HG03025 (cell line): ENCODE measurements around the gene MUCL3.
A peak's percentile ranks its signal among the peaks of the same experiment; 100 is the strongest.
"Not testable (repeated sequence)": the region's sequence is repeated elsewhere in the genome, so short reads cannot be mapped to it uniquely, and the experiment has no call there.

Source experiments
- ATAC-seq: cut with Tn5 transposase; IDR thresholded peaks from one replicate; pipeline ENCODE4 v1.9.1; 2021; ENCODE audit warnings: mild to moderate bottlenecking, moderate library complexity; ENCODE audit not compliant: unreplicated experiment, low FRiP score

The MUCL3 gene

GRCh38 chr6:30908700-30909099, 32.1 kb upstream of the MUCL3 start:
- no peak for ATAC-seq

- not testable (repeated sequence) for ATAC-seq
Measured at GRCh38 chr6:30910473-30910872, 30.3 kb upstream of the MUCL3 start.

DNA sequence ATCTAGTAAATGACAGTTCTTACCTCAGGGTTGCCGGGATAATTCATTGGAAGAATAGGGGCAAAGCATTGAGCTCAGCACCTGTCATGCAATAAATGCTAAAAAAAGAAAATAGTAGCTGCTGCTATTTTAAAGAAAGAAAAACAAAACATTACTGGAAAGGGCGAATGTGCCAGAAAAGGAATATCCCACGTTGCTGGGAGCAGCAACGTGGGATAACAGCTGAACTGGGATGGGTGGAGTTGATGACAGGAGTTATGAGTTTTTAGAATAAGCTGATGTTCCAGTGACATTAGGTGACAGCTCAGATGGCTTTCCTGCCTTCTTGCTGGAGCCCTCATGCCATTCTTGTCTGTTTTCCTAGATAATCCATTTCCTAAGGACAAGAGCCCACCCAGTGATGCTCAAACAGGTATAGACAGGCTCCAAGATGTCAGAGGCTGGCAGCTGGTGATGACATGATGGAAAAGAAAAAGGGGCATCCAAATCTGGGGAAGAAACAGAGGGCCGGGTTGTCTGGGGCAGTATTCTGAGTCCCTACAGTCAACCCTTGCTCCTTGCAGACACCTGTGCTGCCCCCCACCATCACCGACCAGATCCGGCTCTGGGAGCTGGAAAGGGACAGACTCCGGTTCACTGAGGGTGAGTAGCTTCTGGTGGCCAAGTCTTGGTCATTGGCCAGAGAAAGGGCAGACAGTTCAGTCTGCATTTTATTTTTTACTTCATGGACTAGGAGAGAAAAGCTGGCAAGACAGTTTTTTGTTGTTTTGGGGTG, 27.8 kb upstream of the MUCL3 start:
- ATAC-seq, result no peak

DNA sequence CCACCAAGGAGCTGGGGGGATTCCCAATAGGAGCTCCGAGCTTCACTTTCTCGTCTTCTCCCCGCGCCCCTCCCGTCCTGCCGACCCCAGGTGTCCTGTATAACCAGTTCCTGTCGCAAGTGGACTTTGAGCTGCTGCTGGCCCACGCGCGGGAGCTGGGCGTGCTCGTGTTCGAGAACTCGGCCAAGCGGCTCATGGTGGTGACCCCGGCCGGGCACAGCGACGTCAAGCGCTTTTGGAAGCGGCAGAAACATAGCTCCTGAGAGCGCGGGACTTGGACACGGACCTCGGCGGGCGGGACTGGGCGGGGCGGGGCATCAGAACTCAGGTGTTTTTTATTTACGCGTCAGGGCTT, 27.1 kb upstream of the MUCL3 start:
- no peak for ATAC-seq

GRCh38 chr6:30914076-30914853, 26.5 kb upstream of the MUCL3 start, which contains the start of gene VARS2:
TSS of gene VARS2 (plus strand) at chr6:30914238. CDS start at chr6:30914837, 599 bp downstream.
- ATAC-seq, result peak; percentile 75

DNA sequence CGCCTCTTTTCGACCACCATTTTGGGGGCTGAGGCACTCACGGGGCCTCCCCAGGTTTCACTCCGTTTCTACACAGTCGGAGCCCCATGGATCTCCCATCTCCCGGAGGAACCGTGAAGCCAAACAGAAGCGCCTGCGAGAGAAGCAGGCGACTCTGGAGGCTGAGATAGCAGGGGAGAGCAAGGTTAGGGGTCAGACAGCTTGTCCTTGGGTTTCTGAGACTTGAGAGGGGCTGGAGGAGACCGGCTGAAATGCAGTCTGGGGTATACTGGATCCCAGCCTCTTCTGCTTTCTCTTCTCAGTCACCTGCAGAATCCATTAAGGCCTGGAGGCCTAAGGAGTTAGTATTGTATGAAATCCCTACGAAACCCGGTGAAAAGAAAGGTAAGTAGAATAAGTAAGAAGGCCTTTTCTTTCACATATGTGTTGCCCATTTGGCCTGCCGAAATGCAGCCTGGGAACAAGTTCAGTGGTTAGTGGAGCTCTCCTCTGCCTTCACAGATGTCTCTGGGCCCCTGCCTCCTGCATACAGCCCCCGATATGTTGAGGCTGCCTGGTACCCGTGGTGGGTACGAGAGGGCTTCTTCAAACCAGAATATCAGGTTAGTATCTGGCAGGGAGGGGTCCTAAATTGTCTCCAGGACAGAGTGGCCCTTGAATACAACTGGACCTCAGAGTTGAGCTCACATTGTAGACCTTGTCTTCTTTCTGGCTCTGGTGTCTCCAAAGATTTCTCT, 25.8 kb upstream of the MUCL3 start:
- ATAC-seq, result no peak

DNA sequence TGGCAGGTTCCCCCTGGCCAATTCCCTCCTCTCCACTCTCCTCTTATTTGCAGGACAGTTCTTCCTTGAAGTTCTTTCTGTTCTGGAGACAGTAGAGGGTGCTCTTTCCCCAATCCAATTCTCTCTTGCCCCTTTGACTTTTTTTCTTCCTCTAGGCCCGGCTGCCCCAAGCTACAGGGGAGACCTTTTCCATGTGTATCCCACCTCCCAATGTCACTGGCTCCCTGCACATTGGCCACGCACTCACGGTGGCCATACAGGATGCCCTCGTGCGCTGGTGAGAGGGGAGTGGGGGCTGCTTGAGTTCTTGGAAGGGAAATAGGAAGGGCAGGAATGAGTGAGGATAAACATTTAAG, 25.2 kb upstream of the MUCL3 start:
- ATAC-seq, result no peak

GRCh38 chr6:30917041-30917440, 23.7 kb upstream of the MUCL3 start:
- no peak for ATAC-seq

DNA sequence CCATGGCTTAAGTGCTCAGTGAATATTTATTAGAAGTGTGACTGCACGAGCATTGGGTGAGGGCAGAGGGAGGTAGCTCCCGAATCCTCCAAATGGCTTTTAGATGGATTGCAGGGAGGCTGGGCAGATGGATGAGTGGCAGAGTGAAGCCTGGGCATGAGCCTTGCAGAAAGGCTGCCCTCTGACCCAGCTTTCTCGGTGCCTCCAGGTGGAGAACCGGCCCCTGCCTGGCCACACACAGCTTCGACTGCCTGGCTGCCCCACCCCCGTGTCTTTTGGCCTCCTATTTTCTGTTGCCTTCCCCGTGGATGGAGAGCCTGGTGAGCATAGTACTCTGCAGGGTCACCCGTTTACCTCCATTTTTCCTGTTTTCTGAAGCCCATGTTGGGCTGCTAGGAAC, 23.3 kb upstream of the MUCL3 start:
- no peak for ATAC-seq

DNA sequence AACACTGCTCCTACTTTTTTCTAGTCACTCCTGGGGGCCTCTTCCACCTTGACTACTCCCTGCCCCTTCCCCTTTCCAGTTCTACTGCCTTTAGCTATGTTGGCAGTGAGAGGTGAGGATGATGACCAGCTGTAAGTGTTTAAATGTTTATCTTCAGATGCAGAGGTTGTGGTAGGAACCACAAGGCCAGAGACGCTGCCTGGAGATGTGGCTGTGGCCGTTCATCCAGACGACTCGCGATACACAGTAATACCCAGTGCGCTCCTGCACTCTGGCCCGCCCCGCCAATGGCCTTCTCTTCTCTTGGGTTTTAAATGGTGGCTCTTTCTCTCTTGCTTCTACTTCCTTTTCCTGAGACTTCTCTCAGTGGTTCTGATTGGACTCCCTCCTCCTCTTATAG, 22.1 kb upstream of the MUCL3 start:
- ATAC-seq, result no peak

GRCh38 chr6:30922447-30922852, 18.3 kb upstream of the MUCL3 start:
- ATAC-seq, result no peak

GRCh38 chr6:30924040-30924627, 16.6 kb upstream of the MUCL3 start:
- not testable (repeated sequence) for ATAC-seq

GRCh38 chr6:30926644-30927043, 14.1 kb upstream of the MUCL3 start:
- no peak for ATAC-seq

GRCh38 chr6:30927080-30927479, 13.7 kb upstream of the MUCL3 start:
- not testable (repeated sequence) for ATAC-seq

DNA sequence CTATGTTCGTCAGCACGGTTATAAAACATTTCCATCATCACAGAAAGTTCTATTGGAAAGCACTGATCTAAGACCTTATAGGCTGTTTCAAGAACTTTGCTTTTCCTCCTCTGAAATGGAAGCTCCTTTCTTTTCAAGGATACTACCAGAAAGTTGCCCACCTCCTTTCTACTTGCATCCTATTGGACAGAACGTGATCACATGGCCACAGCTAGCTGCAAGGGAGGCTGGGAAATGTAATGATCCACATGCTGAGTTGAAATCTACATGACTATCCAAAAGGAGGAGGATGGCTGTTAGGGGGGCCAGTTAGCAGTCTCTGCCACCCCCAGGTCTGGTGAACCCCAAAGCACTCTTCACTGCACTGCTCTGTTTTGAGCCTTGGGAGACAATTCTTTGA, 12.1 kb upstream of the MUCL3 start:
- ATAC-seq, result no peak

GRCh38 chr6:30930506-30930905, 10.3 kb upstream of the MUCL3 start:
- no peak for ATAC-seq

DNA sequence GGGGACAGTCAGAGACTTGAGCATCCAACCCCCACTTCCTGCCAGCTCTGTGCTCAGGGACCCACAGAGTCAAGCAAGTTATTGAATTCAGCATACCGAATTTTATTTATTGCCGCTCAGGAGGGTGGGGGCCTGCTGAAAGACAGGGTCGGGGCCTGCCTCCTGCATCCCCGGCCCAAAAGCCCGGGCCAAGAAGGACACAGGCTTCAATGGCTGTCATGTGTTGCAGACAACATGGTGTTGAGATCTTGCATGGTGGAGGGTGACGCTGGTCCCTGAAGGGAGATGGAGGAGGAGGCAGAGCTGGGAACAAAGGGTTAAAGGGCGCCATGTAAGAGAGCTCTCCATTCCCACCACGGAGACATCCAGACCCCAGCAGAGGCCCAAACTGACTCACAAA, 9.5 kb upstream of the MUCL3 start:
- no peak for ATAC-seq

GRCh38 chr6:30931969-30932645, 8.7 kb upstream of the MUCL3 start, which contains the start of gene SFTA2:
TSS of gene SFTA2 (minus strand) at chr6:30932170. CDS start at chr6:30932096, 74 bp downstream.
- no peak for ATAC-seq

GRCh38 chr6:30932665-30933365, 8.0 kb upstream of the MUCL3 start:
- no peak for ATAC-seq

DNA sequence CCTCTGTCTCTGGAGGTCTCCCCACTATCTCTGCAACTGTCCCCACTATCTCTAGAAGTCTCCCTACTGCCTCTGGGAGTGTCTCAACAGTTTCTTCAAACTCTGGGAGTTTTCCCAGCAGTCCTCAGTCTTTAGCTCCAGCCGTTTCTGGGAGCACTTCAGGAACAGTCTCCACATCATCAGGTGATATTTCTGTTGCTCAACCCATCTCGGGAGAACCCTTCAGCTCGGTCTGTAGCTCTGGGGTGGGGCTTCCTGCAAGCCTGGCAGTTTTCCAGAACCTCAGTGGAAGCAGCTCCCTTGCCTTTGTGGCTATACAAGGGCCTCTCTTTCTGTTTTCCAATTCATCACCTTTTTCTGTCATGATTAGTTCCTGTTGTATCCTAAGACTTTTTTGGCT, 5.8 kb upstream of the MUCL3 start:
- no peak for ATAC-seq
